HEK293 (cell line): Measurements from ENCODE around the gene ATF1.

Experiments used
- AEBP2 ChIP-seq: fragments of 450-650 bp; formaldehyde crosslinking; IDR thresholded peaks from 2 replicates; pipeline ENCODE4 v1.5.1; 2016; ENCODE audit warnings: missing biosample characterization, missing genetic modification characterization, borderline replicate concordance
- BCL11A ChIP-seq: fragments of 450-650 bp; formaldehyde crosslinking; IDR thresholded peaks from 2 replicates; pipeline ENCODE4 v1.5.1; 2016; ENCODE audit warnings: low read depth, missing biosample characterization, missing genetic modification characterization
- ELK4 ChIP-seq: IDR thresholded peaks from 2 replicates; pipeline ENCODE4 v1.6.1; 2011; ENCODE audit warnings: mild to moderate bottlenecking, low read depth, low read length, borderline replicate concordance
- GLI4 ChIP-seq: fragments of 450-650 bp; formaldehyde crosslinking; IDR thresholded peaks from 2 replicates; pipeline ENCODE4 v1.5.1; 2016; ENCODE audit warnings: missing biosample characterization, missing genetic modification characterization
- GLIS2 ChIP-seq: fragments of 450-650 bp; formaldehyde crosslinking; IDR thresholded peaks from 2 replicates; pipeline ENCODE4 v1.5.1; 2016; ENCODE audit warnings: missing biosample characterization, missing genetic modification characterization
- KLF8 ChIP-seq: fragments of 450-650 bp; formaldehyde crosslinking; IDR thresholded peaks from 2 replicates; pipeline ENCODE4 v1.5.1; 2016; ENCODE audit warnings: missing biosample characterization, missing genetic modification characterization
- MYNN ChIP-seq: fragments of 450-650 bp; formaldehyde crosslinking; IDR thresholded peaks from 2 replicates; pipeline ENCODE4 v1.5.1; 2016; ENCODE audit warnings: missing biosample characterization, missing genetic modification characterization, borderline replicate concordance
- PRDM1 ChIP-seq: fragments of 450-650 bp; formaldehyde crosslinking; IDR thresholded peaks from 2 replicates; pipeline ENCODE4; 2016; ENCODE audit warnings: missing biosample characterization, missing genetic modification characterization
- REST ChIP-seq: fragments of 450-650 bp; formaldehyde crosslinking; IDR thresholded peaks from 2 replicates; pipeline ENCODE4 v1.5.1; 2016; ENCODE audit warnings: missing biosample characterization, missing genetic modification characterization
- SCRT2 ChIP-seq: fragments of 450-650 bp; formaldehyde crosslinking; IDR thresholded peaks from 2 replicates; pipeline ENCODE4 v1.5.1; 2016; ENCODE audit warnings: missing biosample characterization, missing genetic modification characterization
- WT1 ChIP-seq: fragments of 450-650 bp; formaldehyde crosslinking; IDR thresholded peaks from 2 replicates; pipeline ENCODE4 v1.5.1; 2016; ENCODE audit warnings: missing biosample characterization, missing genetic modification characterization
- ZBTB48 ChIP-seq: fragments of 450-650 bp; formaldehyde crosslinking; IDR thresholded peaks from 2 replicates; pipeline ENCODE4 v1.5.1; 2016; ENCODE audit warnings: missing biosample characterization, missing genetic modification characterization
- ZBTB8A ChIP-seq: fragments of 450-650 bp; formaldehyde crosslinking; IDR thresholded peaks from 2 replicates; pipeline ENCODE4 v1.5.1; 2016; ENCODE audit warnings: missing biosample characterization, missing genetic modification characterization
- ZEB2 ChIP-seq: fragments of 450-650 bp; formaldehyde crosslinking; IDR thresholded peaks from 2 replicates; pipeline ENCODE4 v1.5.1; 2016; ENCODE audit warnings: missing biosample characterization, missing genetic modification characterization
- ZNF157 ChIP-seq: fragments of 450-650 bp; formaldehyde crosslinking; IDR thresholded peaks from 2 replicates; pipeline ENCODE4 v1.5.1; 2016; ENCODE audit warnings: missing biosample characterization, missing genetic modification characterization
- ZNF169 ChIP-seq: fragments of 450-650 bp; formaldehyde crosslinking; IDR thresholded peaks from 2 replicates; pipeline ENCODE4 v1.5.1; 2016; ENCODE audit warnings: missing biosample characterization, missing genetic modification characterization
- ZNF175 ChIP-seq: fragments of 450-650 bp; formaldehyde crosslinking; IDR thresholded peaks from 2 replicates; pipeline ENCODE4 v1.5.1; 2016; ENCODE audit warnings: missing biosample characterization, missing genetic modification characterization
- ZNF18 ChIP-seq: fragments of 450-650 bp; formaldehyde crosslinking; IDR thresholded peaks from 2 replicates; pipeline ENCODE4 v1.5.1; 2016; ENCODE audit warnings: missing biosample characterization, missing genetic modification characterization
- ZNF19 ChIP-seq: fragments of 450-650 bp; formaldehyde crosslinking; IDR thresholded peaks from 2 replicates; pipeline ENCODE4; 2016; ENCODE audit warnings: missing biosample characterization, missing genetic modification characterization, low read depth
- ZNF202 ChIP-seq: fragments of 450-650 bp; formaldehyde crosslinking; IDR thresholded peaks from 2 replicates; pipeline ENCODE4 v1.5.1; 2016; ENCODE audit warnings: missing biosample characterization, missing genetic modification characterization, borderline replicate concordance
- ZNF239 ChIP-seq: fragments of 450-650 bp; formaldehyde crosslinking; IDR thresholded peaks from 2 replicates; pipeline ENCODE4 v1.5.1; 2016; ENCODE audit warnings: missing biosample characterization, missing genetic modification characterization
- ZNF335 ChIP-seq: fragments of 450-650 bp; formaldehyde crosslinking; conservative IDR thresholded peaks from 2 replicates; pipeline ENCODE4 v1.5.1; 2016; ENCODE audit warnings: missing biosample characterization, missing genetic modification characterization
- ZNF354C ChIP-seq: fragments of 450-650 bp; formaldehyde crosslinking; IDR thresholded peaks from 2 replicates; pipeline ENCODE4 v1.5.1; 2016; ENCODE audit warnings: missing biosample characterization, missing genetic modification characterization, low read depth, borderline replicate concordance
- ZNF473 ChIP-seq: fragments of 450-650 bp; formaldehyde crosslinking; IDR thresholded peaks from 2 replicates; pipeline ENCODE4 v1.5.1; 2017; ENCODE audit warnings: missing biosample characterization, missing genetic modification characterization
- ZNF501 ChIP-seq: fragments of 450-650 bp; formaldehyde crosslinking; IDR thresholded peaks from 2 replicates; pipeline ENCODE4 v1.5.1; 2016; ENCODE audit warnings: missing biosample characterization, missing genetic modification characterization
- ZNF560 ChIP-seq: fragments of 450-650 bp; formaldehyde crosslinking; IDR thresholded peaks from 2 replicates; pipeline ENCODE4 v1.5.1; 2017; ENCODE audit warnings: missing biosample characterization, missing genetic modification characterization, borderline replicate concordance
- ZNF610 ChIP-seq: fragments of 450-650 bp; formaldehyde crosslinking; IDR thresholded peaks from 2 replicates; pipeline ENCODE4 v1.5.1; 2016; ENCODE audit warnings: missing biosample characterization, missing genetic modification characterization, borderline replicate concordance
- ZNF626 ChIP-seq: fragments of 450-650 bp; sonication (Bioruptor Pico); formaldehyde crosslinking; IDR thresholded peaks from 2 replicates; pipeline ENCODE4 v1.5.1; 2018; ENCODE audit warnings: missing biosample characterization, missing genetic modification characterization, inconsistent platforms
- ZNF830 ChIP-seq: fragments of 450-650 bp; IDR thresholded peaks from 2 replicates; pipeline ENCODE4 v1.5.0; 2018; ENCODE audit warnings: missing biosample characterization, missing genetic modification characterization, low read depth, mild to moderate bottlenecking, moderate library complexity
- ZSCAN18 ChIP-seq: fragments of 450-650 bp; formaldehyde crosslinking; IDR thresholded peaks from 2 replicates; pipeline ENCODE4 v1.5.1; 2016; ENCODE audit warnings: missing biosample characterization, missing genetic modification characterization
- ZSCAN30 ChIP-seq: fragments of 450-650 bp; IDR thresholded peaks from 2 replicates; pipeline ENCODE4 v1.5.1; 2018; ENCODE audit warnings: missing biosample characterization, mild to moderate bottlenecking, missing genetic modification characterization, moderate library complexity

The ATF1 gene

GRCh38 chr12:50725011-50725942 is 38.6 kb upstream of the ATF1 start (continued):
- TF ChIP-seq ZNF19 (no peak), GLIS2 (no peak), REST (tag by site-specific recombination) (no peak), ELK4 (no peak), ZNF175 (tag by site-specific recombination) (no peak), ZNF610 (tag by site-specific recombination) (no peak), ZSCAN30 (tag by site-specific recombination) (0 out of 2 replicates have a peak, but pooled peaks have one; percentile 50), ZNF202 (tag by site-specific recombination) (no peak), ZNF335 (tag by site-specific recombination) (peak; percentile 84), ZNF830 (no peak), GLI4 (tag by site-specific recombination) (no peak), ZNF169 (no peak), MYNN (tag by site-specific recombination) (no peak), ZNF157 (tag by site-specific recombination) (no peak), ZSCAN18 (tag by site-specific recombination) (no peak), KLF8 (tag by site-specific recombination) (peak; percentile 81), ZNF626 (tag by site-specific recombination) (no peak), ZNF354C (no peak), PRDM1 (tag by site-specific recombination) (no peak), ZNF501 (tag by site-specific recombination) (peak; percentile 43; the same call in 1 of the 2 replicates), ZNF18 (tag by site-specific recombination) (no peak), ZBTB8A (tag by site-specific recombination) (no peak), BCL11A (tag by site-specific recombination) (peak; percentile 81; the same call in 1 of the 2 replicates), WT1 (peak; percentile 90), ZEB2 (tag by site-specific recombination) (peak; percentile 24; the same call in 1 of the 2 replicates), ZBTB48 (tag by site-specific recombination) (0 out of 2 replicates have a peak, but pooled peaks have one; percentile 15), ZNF473 (tag by site-specific recombination) (no peak), AEBP2 (tag by site-specific recombination) (no peak), ZNF560 (tag by site-specific recombination) (no peak), SCRT2 (tag by site-specific recombination) (no peak), ZNF239 (tag by site-specific recombination) (no peak)
